Peyer's patch (tissue), 4 donors: Measurements from ENCODE around the gene ZFP92.

ENCODE experiments used
- CTCF ChIP-seq, 6 experiments: fragments of 450-650 bp in 4 of 6; fragments of 200-600 bp in 2 of 6; sonication (generic) in 1 of 6; IDR thresholded peaks; one replicate each; pipeline ENCODE4 v1.5.1; 2017 to 2019; ENCODE audit warnings: antibody characterized with exemption in 6 of 6, mild to moderate bottlenecking in 3 of 6, moderate library complexity in 1 of 6
- POLR2A ChIP-seq, 2 donors: fragments of 450-650 bp; IDR thresholded peaks; one replicate each; pipeline ENCODE4 v1.5.1; 2017; ENCODE audit warnings: antibody characterized with exemption in 2 of 2, mild to moderate bottlenecking in 2 of 2, moderate library complexity in 2 of 2

- no peak for TF ChIP-seq CTCF (IDR thresholded peaks at IDR 0.05)
- TF ChIP-seq POLR2A (IDR thresholded peaks at IDR 0.05) = no peak
These were observed 35.8 kb downstream of the ZFP92 start for GRCh38 chrX:153446950-153447580.
